Measurements from ENCODE around the gene TMEM125.

GRCh38 chr1:43322506-43322905 lies 52.7 kb downstream of the TMEM125 start:
- TF ChIP-seq CTCF (IDR thresholded peaks at IDR 0.05): no peak
- no peak for TF ChIP-seq POLR2A (IDR thresholded peaks at IDR 0.05)
